Embryonic facial prominence (tissue), 1 donor: ENCODE data around the gene LIME1.

ENCODE experiments used
- DNase-seq: peaks from one replicate; pipeline ENCODE4 v3.0.0-alpha.2; 2016; ENCODE audit errors: extremely low spot score

Gene LIME1

GRCh38 chr20:63696628-63697356, 39.7 kb upstream of the LIME1 start, which contains the start of gene TNFRSF6B:
TNFRSF6B (plus strand) TSS chr20:63696652; CDS start chr20:63696768, 116 bp downstream.
- no peak for DNase-seq

- DNase-seq = no peak
Observed at GRCh38 chr20:63697357-63697867, 39.1 kb upstream of the LIME1 start.

- DNase-seq = no peak
Observed at GRCh38 chr20:63697868-63698545, 38.5 kb upstream of the LIME1 start.

GRCh38 chr20:63698739-63699465, 37.6 kb upstream of the LIME1 start:
- no peak for DNase-seq

GRCh38 chr20:63699466-63700198, 36.8 kb upstream of the LIME1 start:
- no peak for DNase-seq

- DNase-seq = no peak
Observed at GRCh38 chr20:63700199-63701050, 36.0 kb upstream of the LIME1 start.

GRCh38 chr20:63701051-63701328, 35.5 kb upstream of the LIME1 start:
- no peak for DNase-seq

- DNase-seq = no peak
Observed at GRCh38 chr20:63701329-63702035, 35.0 kb upstream of the LIME1 start.

DNA sequence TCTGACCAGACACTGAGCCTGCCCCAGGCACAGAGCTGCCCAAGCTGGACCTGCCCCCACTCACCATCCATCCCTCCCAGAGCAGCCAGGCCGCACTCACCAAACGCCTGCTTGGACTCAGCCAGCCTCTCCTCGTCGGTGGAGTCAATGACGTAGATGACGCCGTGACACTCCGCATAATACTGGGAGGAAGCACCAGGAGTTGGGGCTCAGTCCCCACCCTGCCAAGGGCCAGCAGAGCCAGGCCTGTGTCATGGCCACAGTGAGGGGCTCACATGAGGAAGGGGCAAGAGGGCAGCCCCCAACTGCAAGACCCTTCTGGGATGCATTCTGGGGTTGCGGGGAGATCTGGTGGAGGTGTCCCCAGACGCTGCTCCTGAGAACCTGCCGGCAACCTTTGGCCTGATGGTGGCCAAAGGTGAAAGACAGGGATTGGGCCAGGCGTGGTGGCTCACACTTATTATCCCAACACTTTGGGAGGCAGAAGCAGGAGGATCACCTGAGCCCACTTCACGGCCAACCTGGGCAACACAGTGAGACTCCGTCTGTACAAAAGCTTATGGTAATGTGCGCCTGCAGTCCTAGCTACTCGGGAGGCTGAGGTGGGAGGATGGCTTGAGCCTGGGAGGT, 34.3 kb upstream of the LIME1 start:
- no peak for DNase-seq

DNA sequence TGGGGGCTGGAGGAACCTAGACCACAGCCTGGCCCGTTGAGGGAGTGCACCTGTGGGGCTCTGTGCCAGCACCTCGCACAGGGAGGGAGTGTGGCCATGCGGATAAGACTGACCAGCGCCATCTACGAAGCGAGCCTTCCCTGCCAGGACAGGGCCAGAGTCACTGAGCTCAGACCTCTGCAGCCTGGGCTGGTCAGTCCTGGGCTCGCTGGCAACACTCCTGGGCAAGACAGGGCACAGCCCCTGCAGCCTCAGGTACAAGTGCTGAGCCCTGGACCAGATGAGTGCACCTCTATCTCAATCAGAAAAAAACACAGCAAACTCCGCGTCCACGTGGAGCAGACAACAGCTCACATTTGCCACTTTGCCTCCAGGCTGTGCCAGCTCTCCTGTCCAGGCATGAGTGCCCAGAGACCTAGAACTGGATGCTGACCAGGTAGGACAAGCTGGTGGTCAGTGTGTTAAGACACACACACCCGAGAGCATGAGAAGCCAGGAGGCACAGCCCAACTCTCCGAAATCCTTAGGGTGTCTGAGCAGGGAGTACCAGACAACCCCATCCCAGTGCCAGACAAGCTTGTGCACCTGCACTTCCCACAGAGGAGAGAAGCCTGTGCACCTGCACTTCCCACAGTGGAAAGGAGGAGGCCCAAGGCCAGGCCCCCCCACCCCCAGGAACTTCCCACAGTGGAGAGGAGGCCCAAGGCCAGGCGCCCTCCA, 33.6 kb upstream of the LIME1 start:
- DNase-seq = no peak

- no peak for DNase-seq
Observed at GRCh38 chr20:63703471-63703975, 32.9 kb upstream of the LIME1 start.

DNA sequence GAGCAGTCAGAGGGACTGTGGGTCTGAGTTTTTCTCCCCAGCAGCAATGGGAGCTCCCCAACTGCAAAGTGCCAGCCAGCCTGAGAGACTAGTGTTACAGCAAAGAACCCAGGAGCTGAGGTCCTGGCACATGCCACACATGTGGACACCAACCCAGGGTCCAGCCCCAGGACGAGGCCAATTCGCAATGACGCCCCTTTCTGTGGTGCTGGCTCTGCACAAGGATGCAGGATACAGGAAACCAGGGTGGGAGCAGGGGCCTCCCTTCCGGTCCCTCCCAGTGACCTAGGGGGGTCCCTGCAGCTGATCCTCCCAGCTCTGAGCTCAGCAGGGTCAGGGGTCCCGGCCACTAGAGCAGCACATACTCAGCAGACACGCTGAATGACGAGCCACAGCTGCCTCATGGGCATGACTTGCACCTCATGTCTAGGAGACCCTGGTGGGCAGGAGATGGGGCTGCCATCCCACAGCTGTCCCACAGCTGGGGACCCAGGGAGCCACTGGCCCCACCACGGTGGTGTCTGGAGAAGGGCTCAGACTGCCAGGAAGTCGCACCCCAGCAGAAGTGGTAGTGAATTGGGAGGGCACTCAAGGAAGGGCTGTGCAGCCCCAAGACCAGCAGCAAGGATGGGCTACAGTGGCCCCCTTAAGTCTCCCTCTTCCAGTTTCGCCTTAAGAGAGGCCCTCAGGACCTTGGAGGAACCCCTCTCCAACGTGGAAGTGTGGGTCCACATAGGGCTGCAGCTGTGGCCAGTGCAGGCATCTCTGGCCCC, 32.3 kb upstream of the LIME1 start:
- no peak for DNase-seq

- no peak for DNase-seq
Observed at GRCh38 chr20:63704749-63705117, 31.7 kb upstream of the LIME1 start.

- no peak for DNase-seq
Observed at GRCh38 chr20:63705232-63706026, 31.0 kb upstream of the LIME1 start.

GRCh38 chr20:63706027-63706695, 30.3 kb upstream of the LIME1 start:
- DNase-seq = no peak

- no peak for DNase-seq
Observed at GRCh38 chr20:63706852-63707557, 29.5 kb upstream of the LIME1 start.
